Endothelial cell of umbilical vein (primary cell): ENCODE results near the gene DMD. TPM values are rescaled to one million over a fixed set of nuclear protein-coding genes. Genes with fewer than 3 reads are reported as not detected.

ENCODE experiments used
- BruUV-seq: library from RNA; stranded (reverse); fragments of 400-500 nt; replicated peaks from 2 replicates; lab custom pipeline; 2021; lab: Mats Ljungman, UMichigan
- CTCF ChIA-PET: fragments of 300-600, 350-600 bp; sonication (Branson Sonifier 250); formaldehyde crosslinking; loops from one replicate; lab custom pipeline; 2021; ENCODE audit warnings: antibody characterized with exemption, inconsistent platforms; lab: Charles Lee
- POLR2A ChIA-PET: fragments of 300-600, 350-600 bp; sonication (Branson Sonifier 250); formaldehyde crosslinking; loops from one replicate; lab custom pipeline; 2021; ENCODE audit warnings: antibody characterized with exemption, inconsistent platforms; lab: Charles Lee
- DNase-seq: peaks from one replicate; pipeline ENCODE4 v3.0.0-alpha.2; 2011; ENCODE audit warnings: low read depth, low spot score
- FAIRE-seq: peaks from 2 replicates; lab custom pipeline; 2011; peaks lifted over from hg19 to GRCh38; lab: Jason Lieb, UNC
- H2AFZ ChIP-seq: 2 replicates; pipeline ENCODE4 v1.6.0; 2012; ENCODE audit warnings: low read depth, low read length, control low read depth, inconsistent platforms
- H3K27ac ChIP-seq: 2 replicates; pipeline ENCODE4 v1.5.1; 2011; ENCODE audit warnings: low read depth, mild to moderate bottlenecking, control low read depth, low read length, moderate library complexity; ENCODE audit not compliant: insufficient read depth
- H3K27me3 ChIP-seq, 2 experiments: 2 replicates each; pipeline versions ENCODE4 v1.6.0 to v1.6.1; 2011; ENCODE audit warnings: low read length in 2 of 2, mixed read lengths in 1 of 2; ENCODE audit not compliant: control insufficient read depth in 2 of 2, insufficient read depth in 2 of 2
- H3K36me3 ChIP-seq, 2 experiments: 2 replicates in 1 of 2; 3 replicates in 1 of 2; pipeline ENCODE4 v1.5.1; 2011; ENCODE audit warnings: low read length in 2 of 2, mild to moderate bottlenecking in 1 of 2, moderate library complexity in 1 of 2; ENCODE audit not compliant: control insufficient read depth in 2 of 2, insufficient read depth in 2 of 2; ENCODE audit errors: extremely low read depth in 1 of 2
- H3K4me1 ChIP-seq: 3 replicates; pipeline ENCODE4 v1.5.1; 2011; ENCODE audit warnings: mild to moderate bottlenecking, low read length; ENCODE audit not compliant: control insufficient read depth, insufficient read depth; ENCODE audit errors: extremely low read depth
- H3K4me2 ChIP-seq: 2 replicates; pipeline ENCODE4 v1.6.1; 2011; ENCODE audit warnings: low read length, control low read depth, mixed read lengths; ENCODE audit not compliant: insufficient read depth
- H3K4me3 ChIP-seq, 3 experiments: fragments of 200-600 bp in 1 of 3; sonication (generic), shearing (Covaris generic) in 1 of 3; replicated peaks in 1 of 3; 2 replicates each; pipeline ENCODE4 v1.5.1; 2011 to 2016; ENCODE audit warnings: control low read depth in 3 of 3, low read length in 3 of 3, mild to moderate bottlenecking in 2 of 3, inconsistent platforms in 1 of 3, low read depth in 1 of 3, moderate library complexity in 1 of 3; ENCODE audit not compliant: insufficient read depth in 1 of 3
- H3K79me2 ChIP-seq: 2 replicates; pipeline ENCODE4 v1.6.0; 2012; ENCODE audit warnings: low read length, inconsistent platforms; ENCODE audit not compliant: control insufficient read depth, insufficient read depth
- H3K9ac ChIP-seq: replicated peaks from 2 replicates; pipeline ENCODE3; 2011; ENCODE audit warnings: low read length, control low read depth; ENCODE audit not compliant: insufficient read depth; ENCODE audit errors: extremely low read depth
- H3K9me1 ChIP-seq: replicated peaks from 3 replicates; pipeline ENCODE4 v1.6.0; 2011; ENCODE audit warnings: mild to moderate bottlenecking, low read length; ENCODE audit not compliant: control insufficient read depth, insufficient read depth; ENCODE audit errors: extremely low read depth
- H3K9me3 ChIP-seq: replicated peaks from 2 replicates; pipeline ENCODE4 v1.5.1; 2012; ENCODE audit warnings: low read length, inconsistent platforms; ENCODE audit not compliant: control insufficient read depth, insufficient read depth
- H4K20me1 ChIP-seq: replicated peaks from 2 replicates; pipeline ENCODE3; 2011; ENCODE audit warnings: mild to moderate bottlenecking, low read length; ENCODE audit not compliant: control insufficient read depth, insufficient read depth; ENCODE audit errors: extremely low read depth
- EZH2 ChIP-seq: IDR thresholded peaks from 2 replicates; pipeline ENCODE4 v1.6.1; 2012; ENCODE audit warnings: borderline replicate concordance, low read depth, mild to moderate bottlenecking, moderate library complexity, low read length, inconsistent platforms; ENCODE audit not compliant: severe bottlenecking
- FOS ChIP-seq: IDR thresholded peaks from 2 replicates; pipeline ENCODE4 v1.6.1; 2011; ENCODE audit warnings: mild to moderate bottlenecking, low read length, moderate library complexity, borderline replicate concordance; ENCODE audit not compliant: insufficient read depth
- GATA2 ChIP-seq: IDR thresholded peaks from 2 replicates; pipeline ENCODE4 v1.7.0; 2011; ENCODE audit warnings: low read depth, mild to moderate bottlenecking, moderate library complexity, mixed read lengths, low read length; ENCODE audit not compliant: insufficient read length, insufficient read depth
- JUN ChIP-seq: IDR thresholded peaks from 2 replicates; pipeline ENCODE4 v1.6.1; 2011; ENCODE audit warnings: borderline replicate concordance, low read depth; ENCODE audit not compliant: insufficient read length, insufficient read depth
- MYC ChIP-seq: IDR thresholded peaks from one replicate; pipeline ENCODE4 v1.6.1; 2011; ENCODE audit warnings: mild to moderate bottlenecking, low read depth, low read length
- POLR2A ChIP-seq: IDR thresholded peaks from 2 replicates; pipeline ENCODE4 v1.6.1; 2012; ENCODE audit warnings: low read depth, mild to moderate bottlenecking, control low read depth, low read length
- POLR2AphosphoS5 ChIP-seq: IDR thresholded peaks from 2 replicates; pipeline ENCODE4 v1.6.1; 2012; ENCODE audit warnings: low read depth, mild to moderate bottlenecking, control low read depth, low read length, moderate library complexity; ENCODE audit not compliant: insufficient read depth
- dilution Hi-C: fragments of 300-500 bp; cut with MboI; formaldehyde crosslinking; loops from one replicate; pipeline ENCODE4 v1.15.0; 2019; ENCODE audit warnings: low sequenced_read_pairs; ENCODE audit not compliant: extremely low pct_ligation_motif_present
- intact Hi-C: fragments of 100-400 bp; cut with micrococcal nuclease; formaldehyde crosslinking; loops from one replicate; pipeline ENCODE4 v1.10.0; 2022
- polyA plus RNA-seq, 4 experiments: library from polyadenylated mRNA; depleted of rRNA in 3 of 4; stranded (reverse) in 3 of 4; unstranded in 1 of 4; fragments of >200 nt; gene quantifications; 2 replicates each; pipeline versions ENCODE4 v1.2.1 to v1.2.3, GENCODE V29; 2011 to 2012; ENCODE audit warnings: missing spikeins in 1 of 4
- total RNA-seq: library from RNA; stranded (reverse); gene quantifications from 2 replicates; pipeline ENCODE4 v1.2.3, GENCODE V29; 2021
- TF ChIP-seq, protein P1 (sequence below), 2 donors: IDR thresholded peaks; 1 replicate in 1 of 2; 2 replicates in 1 of 2; pipeline ENCODE4 v1.5.1; 2011; ENCODE audit warnings: low read length in 2 of 2, mild to moderate bottlenecking in 2 of 2, moderate library complexity in 2 of 2, control low read depth in 1 of 2, inconsistent platforms in 1 of 2, low read depth in 1 of 2; ENCODE audit not compliant: insufficient read depth in 1 of 2; ENCODE audit errors: extremely low read depth in 1 of 2
- TF ChIP-seq, protein P2 (sequence below): IDR thresholded peaks from 2 replicates; pipeline ENCODE4 v1.6.1; 2011; ENCODE audit not compliant: insufficient read depth, insufficient read length

The DMD gene
- total and polyA plus RNA-seq, 2 donors (not counting 3 experiments of a cell fraction or from before 2014, with no cell fraction given) = 7.3 to 9.0 TPM

DNA sequence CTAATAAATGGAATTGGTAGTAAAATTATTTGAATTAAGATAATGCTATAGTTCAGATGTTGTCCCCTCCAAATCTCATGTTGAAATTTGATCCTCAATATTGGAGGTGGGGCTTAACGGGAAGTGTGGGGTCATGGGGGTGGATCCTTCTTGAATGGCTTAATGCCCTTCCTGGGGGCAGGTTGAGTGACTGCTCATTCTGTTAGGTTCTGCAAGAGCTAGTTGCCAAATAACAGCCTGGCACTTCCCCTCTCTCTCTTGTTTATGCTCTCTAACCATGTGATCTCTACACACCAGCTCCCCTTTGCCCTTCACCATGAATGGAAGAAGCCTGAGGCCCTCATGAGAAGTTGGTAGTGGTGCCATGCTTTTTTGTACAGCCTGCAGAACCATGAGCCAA, 1414.7 kb downstream of the DMD start:
- BruUV-seq = no TSS peak
- H3K9me1 ChIP-seq = no peaks in the 10 kb centered on the region
- H2AFZ ChIP-seq = no peak overlapping the region

More for the DNA sequence above, 1414.7 kb downstream of the DMD start:
- Histone ChIP-seq H3K27ac (no peak overlapping the region), H3K27me3 (no peaks in the 10 kb centered on the region), H3K9ac (no peak overlapping the region), H3K79me2 (no peaks in the 10 kb centered on the region), H4K20me1 (no peaks in the 10 kb centered on the region), H3K4me3 (no peak overlapping the region), H3K4me1 (no peaks in the 10 kb centered on the region), H3K4me2 (no peak overlapping the region), H3K9me3 (no peaks in the 10 kb centered on the region), H3K36me3 (no peaks in the 10 kb centered on the region)
- POLR2A ChIA-PET = no interaction called here
- CTCF ChIA-PET = no interaction called here
- dilution Hi-C loops (no loop called here), intact Hi-C loops (no loop called here)
- FAIRE-seq = no peak
- TF ChIP-seq, protein P1, sequence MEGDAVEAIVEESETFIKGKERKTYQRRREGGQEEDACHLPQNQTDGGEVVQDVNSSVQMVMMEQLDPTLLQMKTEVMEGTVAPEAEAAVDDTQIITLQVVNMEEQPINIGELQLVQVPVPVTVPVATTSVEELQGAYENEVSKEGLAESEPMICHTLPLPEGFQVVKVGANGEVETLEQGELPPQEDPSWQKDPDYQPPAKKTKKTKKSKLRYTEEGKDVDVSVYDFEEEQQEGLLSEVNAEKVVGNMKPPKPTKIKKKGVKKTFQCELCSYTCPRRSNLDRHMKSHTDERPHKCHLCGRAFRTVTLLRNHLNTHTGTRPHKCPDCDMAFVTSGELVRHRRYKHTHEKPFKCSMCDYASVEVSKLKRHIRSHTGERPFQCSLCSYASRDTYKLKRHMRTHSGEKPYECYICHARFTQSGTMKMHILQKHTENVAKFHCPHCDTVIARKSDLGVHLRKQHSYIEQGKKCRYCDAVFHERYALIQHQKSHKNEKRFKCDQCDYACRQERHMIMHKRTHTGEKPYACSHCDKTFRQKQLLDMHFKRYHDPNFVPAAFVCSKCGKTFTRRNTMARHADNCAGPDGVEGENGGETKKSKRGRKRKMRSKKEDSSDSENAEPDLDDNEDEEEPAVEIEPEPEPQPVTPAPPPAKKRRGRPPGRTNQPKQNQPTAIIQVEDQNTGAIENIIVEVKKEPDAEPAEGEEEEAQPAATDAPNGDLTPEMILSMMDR (IDR thresholded peaks at IDR 0.05; ENCODE audit: extremely low read depth in 1 of 2, insufficient read depth in 1 of 2, low read depth in 1 of 2, low read length in 2 of 2) = no peak
- no peak for TF ChIP-seq MYC
- TF ChIP-seq, protein P2, sequence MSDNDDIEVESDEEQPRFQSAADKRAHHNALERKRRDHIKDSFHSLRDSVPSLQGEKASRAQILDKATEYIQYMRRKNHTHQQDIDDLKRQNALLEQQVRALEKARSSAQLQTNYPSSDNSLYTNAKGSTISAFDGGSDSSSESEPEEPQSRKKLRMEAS = no peak
- no peak for TF ChIP-seq GATA2
- no peak for TF ChIP-seq EZH2
- TF ChIP-seq POLR2AphosphoS5 = no peak
- no peak for TF ChIP-seq POLR2A
- TF ChIP-seq FOS = no peak
- TF ChIP-seq JUN = no peak
- DNase-seq = no peak
